GM23338 (cell line): Measurements from ENCODE around the gene CACNA2D1. TPM values are rescaled to one million over a fixed set of nuclear protein-coding genes. Genes with fewer than 3 reads are reported as not detected.

Source experiments
- ATAC-seq: fragments of 200-7000 bp; cut with Tn5 transposase; 3 replicates; pipeline ENCODE4 v1.9.1; 2020
- DNase-seq: peaks from one replicate; pipeline ENCODE4 v3.0.0-alpha.2; 2015; ENCODE audit warnings: low spot score
- H2AFZ ChIP-seq: fragments of 200-600 bp; sonication (generic); 2 replicates; pipeline ENCODE4 v1.8.0; 2016; ENCODE audit warnings: antibody characterized with exemption, mild to moderate bottlenecking, moderate library complexity
- H3F3A ChIP-seq: fragments of 200-600 bp; sonication (generic); replicated peaks from 2 replicates; pipeline ENCODE4 v1.8.0; 2017; ENCODE audit warnings: antibody characterized with exemption, mixed run types, low read depth
- H3K27ac ChIP-seq: fragments of 200-600 bp; sonication (generic); 2 replicates; pipeline ENCODE4 v1.6.1; 2016; ENCODE audit warnings: low read depth
- H3K27me3 ChIP-seq: fragments of 200-600 bp; sonication (generic); 2 replicates; pipeline ENCODE4 v1.8.0; 2016; ENCODE audit warnings: mild to moderate bottlenecking, mixed run types, moderate library complexity; ENCODE audit not compliant: insufficient read depth
- H3K36me3 ChIP-seq: fragments of 200-600 bp; sonication (generic); 2 replicates; pipeline ENCODE4 v1.8.0; 2016; ENCODE audit warnings: mild to moderate bottlenecking; ENCODE audit not compliant: insufficient read depth
- H3K4me1 ChIP-seq: fragments of 200-600 bp; sonication (generic); 2 replicates; pipeline ENCODE4 v1.8.0; 2016; ENCODE audit warnings: mild to moderate bottlenecking, moderate library complexity; ENCODE audit not compliant: insufficient read depth
- H3K4me2 ChIP-seq: fragments of 200-600 bp; sonication (generic); 2 replicates; pipeline ENCODE4 v1.7.1; 2017; ENCODE audit warnings: mixed run types
- H3K4me3 ChIP-seq: fragments of 200-600 bp; sonication (generic); 2 replicates; pipeline ENCODE4 v1.6.1; 2016; ENCODE audit warnings: mixed run types
- H3K79me2 ChIP-seq: fragments of 200-600 bp; sonication (generic); replicated peaks from 2 replicates; pipeline ENCODE4 v1.8.0; 2017; ENCODE audit warnings: mild to moderate bottlenecking; ENCODE audit not compliant: insufficient read depth
- H3K9me2 ChIP-seq: fragments of 200-600 bp; sonication (generic); 2 replicates; pipeline ENCODE4 v1.8.0; 2017; ENCODE audit not compliant: insufficient read depth
- H4K20me1 ChIP-seq: fragments of 200-600 bp; sonication (generic); replicated peaks from 2 replicates; pipeline ENCODE4 v1.8.0; 2017; ENCODE audit warnings: mild to moderate bottlenecking; ENCODE audit not compliant: insufficient read depth
- H3K27ac Mint-ChIP-seq: 2 replicates; pipeline ENCODE4 v1.8.0; 2020; ENCODE audit warnings: inconsistent platforms, mild to moderate bottlenecking, moderate library complexity, mixed read lengths
- H3K27me3 Mint-ChIP-seq: 3 replicates; pipeline ENCODE4 v1.8.0; 2022; ENCODE audit warnings: low read depth, mild to moderate bottlenecking, moderate library complexity, mixed read lengths, inconsistent platforms; ENCODE audit not compliant: insufficient read depth, poor library complexity
- H3K36me3 Mint-ChIP-seq: 3 replicates; pipeline ENCODE4 v1.8.0; 2021; ENCODE audit warnings: low read depth, mild to moderate bottlenecking, inconsistent platforms, moderate library complexity, mixed read lengths
- H3K4me1 Mint-ChIP-seq: 3 replicates; pipeline ENCODE4 v1.8.0; 2020; ENCODE audit warnings: mild to moderate bottlenecking, inconsistent platforms, mixed read lengths
- H3K4me3 Mint-ChIP-seq: 3 replicates; pipeline ENCODE4 v1.8.0; 2021; ENCODE audit warnings: moderate library complexity, mild to moderate bottlenecking, inconsistent platforms, mixed read lengths
- H3K9me3 Mint-ChIP-seq: 3 replicates; pipeline ENCODE4 v1.8.0; 2020; ENCODE audit warnings: moderate library complexity, mild to moderate bottlenecking, inconsistent platforms, mixed read lengths
- CREB1 ChIP-seq: fragments of 250-450 bp; sonication (Bioruptor Pico); IDR thresholded peaks from 2 replicates; pipeline ENCODE4 v1.5.0; 2020; ENCODE audit warnings: low read depth, mild to moderate bottlenecking, moderate library complexity
- EZH2 ChIP-seq: fragments of 200-600 bp; sonication (generic); IDR thresholded peaks from one replicate; pipeline ENCODE4 v1.8.0; 2017; ENCODE audit warnings: antibody characterized with exemption, mild to moderate bottlenecking, low read depth; ENCODE audit not compliant: unreplicated experiment
- JUNB ChIP-seq: IDR thresholded peaks from one replicate; pipeline ENCODE4 v1.6.1; 2016; ENCODE audit warnings: antibody characterized with exemption; ENCODE audit not compliant: unreplicated experiment
- NANOG ChIP-seq: IDR thresholded peaks from 2 replicates; pipeline ENCODE4 v1.6.1; 2016; ENCODE audit warnings: antibody characterized with exemption, borderline replicate concordance
- ZNF331 ChIP-seq: fragments of 250-450 bp; sonication (Bioruptor Pico); IDR thresholded peaks from 2 replicates; pipeline ENCODE4 v1.5.0; 2020; ENCODE audit warnings: low read depth, mild to moderate bottlenecking, moderate library complexity
- polyA plus RNA-seq: library from polyadenylated mRNA; unstranded; fragments of >200 nt; fragmentation: Nextera tagmentation; extraction: Ambion mirVana; gene quantifications from 2 replicates; pipeline ENCODE4 v1.2.1, GENCODE V29; 2016
- total RNA-seq: library from RNA; depleted of rRNA; stranded (reverse); fragments of >200 nt; shearing (Covaris generic); gene quantifications from 2 replicates; pipeline ENCODE4 v1.2.3, GENCODE V29; 2014
- TF ChIP-seq, protein P1 (sequence below): IDR thresholded peaks from one replicate; pipeline ENCODE4 v1.6.1; 2018; ENCODE audit warnings: antibody characterized with exemption; ENCODE audit not compliant: unreplicated experiment
- TF ChIP-seq, protein P2 (sequence below): fragments of 250-450 bp; sonication (Bioruptor Pico); IDR thresholded peaks from 2 replicates; pipeline ENCODE4 v1.5.0; 2020; ENCODE audit warnings: mild to moderate bottlenecking, moderate library complexity

Gene CACNA2D1
- total and polyA plus RNA-seq, 2 experiments from 2014 or later = 7.0 to 20.4 TPM

DNA sequence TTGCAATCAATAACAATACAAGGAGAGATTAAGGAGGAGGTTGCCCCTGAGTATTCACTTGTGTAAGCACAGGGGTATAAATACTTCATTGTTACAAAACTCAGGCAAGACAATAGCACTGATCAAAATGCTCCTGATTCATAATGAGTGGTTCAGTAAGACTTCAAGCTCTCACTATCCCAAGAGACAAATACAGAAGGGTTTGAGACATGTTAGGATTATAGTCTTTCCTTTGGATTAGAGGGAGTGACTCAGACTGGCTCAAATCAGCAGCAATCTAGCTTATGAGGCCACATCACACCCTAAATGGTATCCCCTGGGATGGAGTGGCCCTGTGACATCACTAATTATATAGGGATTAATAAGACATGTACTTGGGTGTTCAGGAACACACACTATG is 506.5 kb downstream of the CACNA2D1 start:
- Histone ChIP-seq H3K79me2 (no peaks in the 10 kb centered on the region), H3K4me3 (no peak overlapping the region), H3K36me3 (no peaks in the 10 kb centered on the region), H3K9me2 (no peaks in the 10 kb centered on the region), H3K27ac (no peak overlapping the region), H2AFZ (no peak overlapping the region), H4K20me1 (no peaks in the 10 kb centered on the region), H3F3A (no peaks in the 10 kb centered on the region), H3K27me3 (no peaks in the 10 kb centered on the region), H3K4me2 (no peak overlapping the region), H3K4me1 (no peaks in the 10 kb centered on the region)
- Mint-ChIP-seq H3K9me3 (no peaks in the 10 kb centered on the region), H3K4me3 (no peak overlapping the region), H3K36me3 (no peaks in the 10 kb centered on the region), H3K27me3 (peaks cover 3% of the 10 kb centered on the region), H3K27ac (no peak overlapping the region), H3K4me1 (no peaks in the 10 kb centered on the region; the same call in 2 of the 3 replicates)
- no peak for TF ChIP-seq JUNB
- no peak for TF ChIP-seq NANOG
- no peak for TF ChIP-seq EZH2
- TF ChIP-seq, protein P1, sequence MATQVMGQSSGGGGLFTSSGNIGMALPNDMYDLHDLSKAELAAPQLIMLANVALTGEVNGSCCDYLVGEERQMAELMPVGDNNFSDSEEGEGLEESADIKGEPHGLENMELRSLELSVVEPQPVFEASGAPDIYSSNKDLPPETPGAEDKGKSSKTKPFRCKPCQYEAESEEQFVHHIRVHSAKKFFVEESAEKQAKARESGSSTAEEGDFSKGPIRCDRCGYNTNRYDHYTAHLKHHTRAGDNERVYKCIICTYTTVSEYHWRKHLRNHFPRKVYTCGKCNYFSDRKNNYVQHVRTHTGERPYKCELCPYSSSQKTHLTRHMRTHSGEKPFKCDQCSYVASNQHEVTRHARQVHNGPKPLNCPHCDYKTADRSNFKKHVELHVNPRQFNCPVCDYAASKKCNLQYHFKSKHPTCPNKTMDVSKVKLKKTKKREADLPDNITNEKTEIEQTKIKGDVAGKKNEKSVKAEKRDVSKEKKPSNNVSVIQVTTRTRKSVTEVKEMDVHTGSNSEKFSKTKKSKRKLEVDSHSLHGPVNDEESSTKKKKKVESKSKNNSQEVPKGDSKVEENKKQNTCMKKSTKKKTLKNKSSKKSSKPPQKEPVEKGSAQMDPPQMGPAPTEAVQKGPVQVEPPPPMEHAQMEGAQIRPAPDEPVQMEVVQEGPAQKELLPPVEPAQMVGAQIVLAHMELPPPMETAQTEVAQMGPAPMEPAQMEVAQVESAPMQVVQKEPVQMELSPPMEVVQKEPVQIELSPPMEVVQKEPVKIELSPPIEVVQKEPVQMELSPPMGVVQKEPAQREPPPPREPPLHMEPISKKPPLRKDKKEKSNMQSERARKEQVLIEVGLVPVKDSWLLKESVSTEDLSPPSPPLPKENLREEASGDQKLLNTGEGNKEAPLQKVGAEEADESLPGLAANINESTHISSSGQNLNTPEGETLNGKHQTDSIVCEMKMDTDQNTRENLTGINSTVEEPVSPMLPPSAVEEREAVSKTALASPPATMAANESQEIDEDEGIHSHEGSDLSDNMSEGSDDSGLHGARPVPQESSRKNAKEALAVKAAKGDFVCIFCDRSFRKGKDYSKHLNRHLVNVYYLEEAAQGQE = no peak
- TF ChIP-seq ZNF331 (CRISPR knock-in tag) = no peak
- DNase-seq (no peak), ATAC-seq (no peak)

GRCh38 chr7:81934596-81935301 is 508.8 kb downstream of the CACNA2D1 start:
- Histone ChIP-seq H3K79me2 (no peaks in the 10 kb centered on the region), H3K27ac (no peak overlapping the region), H3K4me1 (no peaks in the 10 kb centered on the region), H3K4me3 (no peak overlapping the region), H3F3A (no peaks in the 10 kb centered on the region), H4K20me1 (no peaks in the 10 kb centered on the region), H3K27me3 (no peaks in the 10 kb centered on the region), H3K4me2 (no peak overlapping the region), H2AFZ (no peak overlapping the region), H3K9me2 (no peaks in the 10 kb centered on the region; the same call in 1 of the 2 replicates), H3K36me3 (no peaks in the 10 kb centered on the region)
- no peaks in the 10 kb centered on the region; the same call in 2 of the 3 replicates for H3K4me1 Mint-ChIP-seq
- H3K9me3 Mint-ChIP-seq = no peaks in the 10 kb centered on the region
- DNase-seq = no peak
- ATAC-seq = no peak
- no peaks in the 10 kb centered on the region for H3K27me3 Mint-ChIP-seq
- H3K4me3 Mint-ChIP-seq = no peak overlapping the region
- no peaks in the 10 kb centered on the region for H3K36me3 Mint-ChIP-seq
- no peak overlapping the region for H3K27ac Mint-ChIP-seq
- TF ChIP-seq, protein P1 = no peak
- TF ChIP-seq, protein P2, sequence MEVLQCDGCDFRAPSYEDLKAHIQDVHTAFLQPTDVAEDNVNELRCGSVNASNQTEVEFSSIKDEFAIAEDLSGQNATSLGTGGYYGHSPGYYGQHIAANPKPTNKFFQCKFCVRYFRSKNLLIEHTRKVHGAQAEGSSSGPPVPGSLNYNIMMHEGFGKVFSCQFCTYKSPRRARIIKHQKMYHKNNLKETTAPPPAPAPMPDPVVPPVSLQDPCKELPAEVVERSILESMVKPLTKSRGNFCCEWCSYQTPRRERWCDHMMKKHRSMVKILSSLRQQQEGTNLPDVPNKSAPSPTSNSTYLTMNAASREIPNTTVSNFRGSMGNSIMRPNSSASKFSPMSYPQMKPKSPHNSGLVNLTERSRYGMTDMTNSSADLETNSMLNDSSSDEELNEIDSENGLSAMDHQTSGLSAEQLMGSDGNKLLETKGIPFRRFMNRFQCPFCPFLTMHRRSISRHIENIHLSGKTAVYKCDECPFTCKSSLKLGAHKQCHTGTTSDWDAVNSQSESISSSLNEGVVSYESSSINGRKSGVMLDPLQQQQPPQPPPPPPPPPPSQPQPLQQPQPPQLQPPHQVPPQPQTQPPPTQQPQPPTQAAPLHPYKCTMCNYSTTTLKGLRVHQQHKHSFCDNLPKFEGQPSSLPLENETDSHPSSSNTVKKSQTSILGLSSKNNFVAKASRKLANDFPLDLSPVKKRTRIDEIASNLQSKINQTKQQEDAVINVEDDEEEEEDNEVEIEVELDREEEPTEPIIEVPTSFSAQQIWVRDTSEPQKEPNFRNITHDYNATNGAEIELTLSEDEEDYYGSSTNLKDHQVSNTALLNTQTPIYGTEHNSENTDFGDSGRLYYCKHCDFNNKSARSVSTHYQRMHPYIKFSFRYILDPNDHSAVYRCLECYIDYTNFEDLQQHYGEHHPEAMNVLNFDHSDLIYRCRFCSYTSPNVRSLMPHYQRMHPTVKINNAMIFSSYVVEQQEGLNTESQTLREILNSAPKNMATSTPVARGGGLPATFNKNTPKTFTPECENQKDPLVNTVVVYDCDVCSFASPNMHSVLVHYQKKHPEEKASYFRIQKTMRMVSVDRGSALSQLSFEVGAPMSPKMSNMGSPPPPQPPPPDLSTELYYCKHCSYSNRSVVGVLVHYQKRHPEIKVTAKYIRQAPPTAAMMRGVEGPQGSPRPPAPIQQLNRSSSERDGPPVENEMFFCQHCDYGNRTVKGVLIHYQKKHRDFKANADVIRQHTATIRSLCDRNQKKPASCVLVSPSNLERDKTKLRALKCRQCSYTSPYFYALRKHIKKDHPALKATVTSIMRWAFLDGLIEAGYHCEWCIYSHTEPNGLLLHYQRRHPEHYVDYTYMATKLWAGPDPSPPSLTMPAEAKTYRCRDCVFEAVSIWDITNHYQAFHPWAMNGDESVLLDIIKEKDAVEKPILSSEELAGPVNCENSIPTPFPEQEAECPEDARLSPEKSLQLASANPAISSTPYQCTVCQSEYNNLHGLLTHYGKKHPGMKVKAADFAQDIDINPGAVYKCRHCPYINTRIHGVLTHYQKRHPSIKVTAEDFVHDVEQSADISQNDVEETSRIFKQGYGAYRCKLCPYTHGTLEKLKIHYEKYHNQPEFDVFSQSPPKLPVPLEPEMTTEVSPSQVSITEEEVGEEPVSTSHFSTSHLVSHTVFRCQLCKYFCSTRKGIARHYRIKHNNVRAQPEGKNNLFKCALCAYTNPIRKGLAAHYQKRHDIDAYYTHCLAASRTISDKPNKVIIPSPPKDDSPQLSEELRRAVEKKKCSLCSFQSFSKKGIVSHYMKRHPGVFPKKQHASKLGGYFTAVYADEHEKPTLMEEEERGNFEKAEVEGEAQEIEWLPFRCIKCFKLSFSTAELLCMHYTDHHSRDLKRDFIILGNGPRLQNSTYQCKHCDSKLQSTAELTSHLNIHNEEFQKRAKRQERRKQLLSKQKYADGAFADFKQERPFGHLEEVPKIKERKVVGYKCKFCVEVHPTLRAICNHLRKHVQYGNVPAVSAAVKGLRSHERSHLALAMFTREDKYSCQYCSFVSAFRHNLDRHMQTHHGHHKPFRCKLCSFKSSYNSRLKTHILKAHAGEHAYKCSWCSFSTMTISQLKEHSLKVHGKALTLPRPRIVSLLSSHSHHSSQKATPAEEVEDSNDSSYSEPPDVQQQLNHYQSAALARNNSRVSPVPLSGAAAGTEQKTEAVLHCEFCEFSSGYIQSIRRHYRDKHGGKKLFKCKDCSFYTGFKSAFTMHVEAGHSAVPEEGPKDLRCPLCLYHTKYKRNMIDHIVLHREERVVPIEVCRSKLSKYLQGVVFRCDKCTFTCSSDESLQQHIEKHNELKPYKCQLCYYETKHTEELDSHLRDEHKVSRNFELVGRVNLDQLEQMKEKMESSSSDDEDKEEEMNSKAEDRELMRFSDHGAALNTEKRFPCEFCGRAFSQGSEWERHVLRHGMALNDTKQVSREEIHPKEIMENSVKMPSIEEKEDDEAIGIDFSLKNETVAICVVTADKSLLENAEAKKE = no peak
- TF ChIP-seq CREB1 = no peak
- no peak for TF ChIP-seq ZNF331 (CRISPR knock-in tag)
